ENCODE results near the gene ZBED4. TPM values are rescaled to one million over a fixed set of nuclear protein-coding genes. Genes with fewer than 3 reads are reported as not detected.

ZBED4 gene
- total and polyA plus RNA-seq, 2 of the 13 experiments (the other 11 are each of a cell fraction or from before 2014, with no cell fraction given) = 5.4 to 9.6 TPM

DNA sequence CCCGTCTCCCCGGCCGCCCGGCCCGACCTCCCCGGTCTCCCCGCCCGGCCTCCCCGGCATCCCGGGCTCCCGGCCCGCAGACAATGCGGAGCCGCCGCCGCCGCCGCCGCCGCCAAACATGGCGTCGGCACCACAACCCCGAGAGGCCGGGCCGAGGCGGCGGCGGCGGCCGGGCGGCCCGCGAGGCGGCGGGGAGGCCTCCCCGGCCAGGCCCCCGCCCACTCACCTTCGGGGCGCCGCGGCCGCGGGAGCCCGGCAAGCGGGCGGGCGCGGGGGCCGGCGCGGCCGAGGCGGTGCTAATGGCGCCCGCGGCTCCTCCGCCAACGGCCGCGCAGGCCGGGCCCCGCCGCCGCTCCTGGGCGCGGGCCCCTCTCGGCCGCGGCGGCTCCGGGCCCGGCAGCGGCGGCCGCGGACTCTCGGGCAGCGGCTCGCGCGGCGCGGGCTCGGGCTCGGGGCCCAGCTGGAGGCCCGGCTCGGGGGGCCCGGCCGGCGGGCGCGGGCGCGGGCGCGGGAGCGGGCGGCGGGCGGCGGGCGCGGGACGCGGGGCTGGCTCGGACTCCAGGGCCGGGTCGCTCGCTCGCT is 26.3 kb upstream of the ZBED4 start:
- in situ Hi-C loops (cut with HindIII; ENCODE audit: extremely low pct_ligation_motif_present, low pct_unique_long_range_greater_than_20kb) = no loop called here
- Histone ChIP-seq H3K79me2 (ENCODE audit: insufficient read depth, low read length) (peaks cover 47% of the 10 kb centered on the region), H2AFZ (ENCODE audit: low read length) (no peak overlapping the region), H3K4me1 (ENCODE audit: insufficient read depth, low read length) (peaks cover 37% of the 10 kb centered on the region), H3K9ac (ENCODE audit: insufficient read depth, low read depth, low read length) (peak overlapping the region; percentile 89), H3K4me2 (ENCODE audit: low read depth, low read length) (peak overlapping the region; percentile 95; the same call in 1 of the 2 replicates), H4K20me1 (ENCODE audit: insufficient read depth, low read length) (peaks cover 27% of the 10 kb centered on the region), H3K27me3 (ENCODE audit: control insufficient read depth in 1 of 2, insufficient read depth in 2 of 2, low read length in 2 of 2) (peaks cover 0 to 6% of the 10 kb centered on the region in 2 experiments; a peak in 2 of 5 replicates), H3K4me3 (replicated peaks in 1 of 3; ENCODE audit: insufficient read depth in 1 of 3, low read depth in 2 of 3, low read length in 3 of 3) (peak overlapping the region; percentile 87 to 99 (median 96); a peak in 5 of 6 replicates), H3K9me3 (ENCODE audit: low read length) (no peaks in the 10 kb centered on the region), H3K36me3 (replicated peaks in 1 of 2; ENCODE audit: control insufficient read depth in 1 of 2, insufficient read depth in 2 of 2, low read length in 2 of 2) (peaks cover 11 to 20% of the 10 kb centered on the region in 2 experiments; a peak in 4 of 5 replicates), H3K27ac (ENCODE audit: extremely low read length, insufficient read depth, low read length) (peak overlapping the region; percentile 62)
- ChIA-PET POLR2A (no interaction called here), CTCF (ENCODE audit: low intra/inter-chr PET ratio, low total read pairs) (interaction anchor here (0.7 kb wide), 1 partner anchor 102 kb away, joined by 3 read pairs; no protein-coding TSS in a partner anchor)
- intact Hi-C loops (cut with micrococcal nuclease; ENCODE audit: unreplicated experiment) = no loop called here
- 2% methylated on average over 12 of the region's 110 CpGs for WGBS (ENCODE audit: low lambda C conversion rate)
- BruUV-seq (replicated peaks) = no TSS peak
- no peak for DNase-seq (ENCODE audit: low spot score)
- no peak for ATAC-seq
- FAIRE-seq = no peak
- TF ChIP-seq RFXANK (CRISPR knock-in tag; IDR thresholded peaks at IDR 0.05) = no peak
- TF ChIP-seq YY1 (IDR thresholded peaks at IDR 0.05; ENCODE audit: insufficient read depth, insufficient replicate concordance, low read depth, low read length) = peak; percentile 79

- Histone ChIP-seq H3K27ac (ENCODE audit: extremely low read length, insufficient read depth, low read length) (peak within 1 kb of the TSS; percentile 62), H2AFZ (ENCODE audit: low read length) (no peak within 1 kb of the TSS), H3K4me2 (ENCODE audit: low read depth, low read length) (peak within 1 kb of the TSS; percentile 95), H4K20me1 (ENCODE audit: insufficient read depth, low read length) (peaks cover 27% of the 10 kb centered on the region), H3K9me3 (ENCODE audit: low read length) (no peaks in the 10 kb centered on the region), H3K9ac (ENCODE audit: insufficient read depth, low read depth, low read length) (peak within 1 kb of the TSS; percentile 89), H3K79me2 (ENCODE audit: insufficient read depth, low read length) (peaks cover 40% of the 10 kb centered on the region), H3K36me3 (replicated peaks in 1 of 2; ENCODE audit: control insufficient read depth in 1 of 2, insufficient read depth in 2 of 2, low read length in 2 of 2) (peaks cover 8 to 13% of the 10 kb centered on the region in 2 experiments; a peak in 4 of 5 replicates), H3K4me3 (replicated peaks in 1 of 3; ENCODE audit: insufficient read depth in 1 of 3, low read depth in 2 of 3, low read length in 3 of 3) (peak within 1 kb of the TSS; percentile 87 to 99 (median 96)), H3K27me3 (ENCODE audit: control insufficient read depth in 1 of 2, insufficient read depth in 2 of 2, low read length in 2 of 2) (peaks cover 0 to 9% of the 10 kb centered on the region in 2 experiments; a peak in 2 of 5 replicates), H3K4me1 (ENCODE audit: insufficient read depth, low read length) (peaks cover 37% of the 10 kb centered on the region)
- CTCF ChIA-PET (ENCODE audit: low intra/inter-chr PET ratio, low total read pairs) = interaction anchor here (0.7 kb wide), 1 partner anchor 102 kb away, joined by 3 read pairs; no protein-coding TSS in a partner anchor
- 25% methylated on average over 32 of the region's 54 CpGs for WGBS (ENCODE audit: low lambda C conversion rate)
- no peak for FAIRE-seq
- POLR2A ChIA-PET = no interaction called here
- no TSS peak for BruUV-seq (replicated peaks)
- in situ Hi-C loops (cut with HindIII; ENCODE audit: extremely low pct_ligation_motif_present, low pct_unique_long_range_greater_than_20kb) = no loop called here
- intact Hi-C loops (cut with micrococcal nuclease; ENCODE audit: unreplicated experiment) = no loop called here
- no peak for DNase-seq (ENCODE audit: low spot score)
- ATAC-seq = peak; percentile 56
- TF ChIP-seq NR2F2 (IDR thresholded peaks at IDR 0.05; ENCODE audit: borderline replicate concordance, low read depth) (no peak), ZNF7 (CRISPR knock-in tag; IDR thresholded peaks at IDR 0.05) (no peak), MXD4 (CRISPR knock-in tag; IDR thresholded peaks at IDR 0.05) (no peak), SOX13 (IDR thresholded peaks at IDR 0.05) (no peak), SOX13 (CRISPR knock-in tag; conservative IDR thresholded peaks at IDR 0.05 in 1 of 2, IDR thresholded peaks at IDR 0.05 in 1 of 2) (no peak), HOXA3 (CRISPR knock-in tag; IDR thresholded peaks at IDR 0.05) (peak; percentile 64; the same call in 1 of the 2 replicates), MXI1 (IDR thresholded peaks at IDR 0.05; ENCODE audit: borderline replicate concordance, low read depth, low read length) (0 out of 3 replicates have a peak, but pooled peaks have one; percentile 24), ZNF788 (CRISPR knock-in tag; IDR thresholded peaks at IDR 0.05; ENCODE audit: borderline replicate concordance) (peak; percentile 29; the same call in 1 of the 2 replicates), YY1 (IDR thresholded peaks at IDR 0.05; ENCODE audit: insufficient read depth, insufficient replicate concordance, low read depth, low read length) (peak; percentile 85), POLR2A (IDR thresholded peaks at IDR 0.05; ENCODE audit: insufficient read depth in 1 of 2, low read depth in 2 of 2, low read length in 2 of 2) (0 out of 4 replicates have a peak, but pooled peaks of 1 of the 2 experiments have one; percentile 36), ATF7-NPFF (CRISPR knock-in tag; IDR thresholded peaks at IDR 0.05; ENCODE audit: low read depth) (0 out of 2 replicates have a peak, but pooled peaks have one; percentile 10), SIX1 (CRISPR knock-in tag; IDR thresholded peaks at IDR 0.05; ENCODE audit: borderline replicate concordance) (no peak), RBFOX2 (IDR thresholded peaks at IDR 0.05; ENCODE audit: low read depth, low read length) (peak; percentile 36; the same call in 1 of the 2 replicates)
- TF ChIP-seq, protein P1, sequence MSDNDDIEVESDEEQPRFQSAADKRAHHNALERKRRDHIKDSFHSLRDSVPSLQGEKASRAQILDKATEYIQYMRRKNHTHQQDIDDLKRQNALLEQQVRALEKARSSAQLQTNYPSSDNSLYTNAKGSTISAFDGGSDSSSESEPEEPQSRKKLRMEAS (IDR thresholded peaks at IDR 0.05) = peak; percentile 76
- TF ChIP-seq, protein P2, sequence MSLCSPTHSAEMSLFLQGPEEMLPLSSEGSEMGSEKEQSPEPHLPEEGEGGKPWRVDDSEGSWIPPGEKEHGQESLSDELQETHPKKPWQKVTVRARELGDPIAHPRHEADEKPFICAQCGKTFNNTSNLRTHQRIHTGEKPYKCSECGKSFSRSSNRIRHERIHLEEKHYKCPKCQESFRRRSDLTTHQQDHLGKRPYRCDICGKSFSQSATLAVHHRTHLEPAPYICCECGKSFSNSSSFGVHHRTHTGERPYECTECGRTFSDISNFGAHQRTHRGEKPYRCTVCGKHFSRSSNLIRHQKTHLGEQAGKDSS (CRISPR knock-in tag; IDR thresholded peaks at IDR 0.05; ENCODE audit: borderline replicate concordance, low read depth) = no peak
Observed at GRCh38 chr22:49827853-49828598, 25.6 kb upstream of the ZBED4 start, which contains the start of gene BRD1. Gene BRD1, minus strand, starts transcription at chr22:49827873. Its CDS starts 3,556 bp downstream, at chr22:49824317.

Measured in HepG2 (cell line).